Measurements from ENCODE around the gene MFAP1. TPM values are rescaled to one million over a fixed set of nuclear protein-coding genes. Genes with fewer than 3 reads are reported as not detected.
A peak's percentile ranks its signal among the peaks of the same experiment; 100 is the strongest.

MFAP1 gene
- total RNA-seq, 1 donor from 2014 or later = 37.4 TPM

DNA sequence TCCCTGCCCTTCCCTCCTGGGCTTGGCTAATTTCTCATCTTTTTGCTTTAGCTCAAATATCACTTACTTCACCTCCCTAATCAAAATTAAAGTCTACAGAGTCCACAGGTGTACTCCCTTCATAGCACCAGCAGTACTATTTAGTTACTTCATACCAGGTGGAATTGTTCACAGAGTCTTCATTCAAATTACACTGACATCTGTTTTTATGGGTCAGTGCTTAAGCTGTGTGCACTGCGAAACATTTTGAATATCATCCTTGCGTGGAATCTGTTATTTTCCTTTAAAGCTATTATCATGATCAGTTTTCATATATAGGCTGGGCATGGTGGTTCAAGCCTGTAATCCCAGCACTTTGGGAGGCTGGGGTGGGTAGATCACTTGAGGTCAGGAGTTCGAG is 35.1 kb downstream of the MFAP1 start:
- H3K9me3 Mint-ChIP-seq = no peaks in the 10 kb centered on the region
- H3K27ac Mint-ChIP-seq = peak overlapping the region; percentile 57
- TF ChIP-seq, protein P1, sequence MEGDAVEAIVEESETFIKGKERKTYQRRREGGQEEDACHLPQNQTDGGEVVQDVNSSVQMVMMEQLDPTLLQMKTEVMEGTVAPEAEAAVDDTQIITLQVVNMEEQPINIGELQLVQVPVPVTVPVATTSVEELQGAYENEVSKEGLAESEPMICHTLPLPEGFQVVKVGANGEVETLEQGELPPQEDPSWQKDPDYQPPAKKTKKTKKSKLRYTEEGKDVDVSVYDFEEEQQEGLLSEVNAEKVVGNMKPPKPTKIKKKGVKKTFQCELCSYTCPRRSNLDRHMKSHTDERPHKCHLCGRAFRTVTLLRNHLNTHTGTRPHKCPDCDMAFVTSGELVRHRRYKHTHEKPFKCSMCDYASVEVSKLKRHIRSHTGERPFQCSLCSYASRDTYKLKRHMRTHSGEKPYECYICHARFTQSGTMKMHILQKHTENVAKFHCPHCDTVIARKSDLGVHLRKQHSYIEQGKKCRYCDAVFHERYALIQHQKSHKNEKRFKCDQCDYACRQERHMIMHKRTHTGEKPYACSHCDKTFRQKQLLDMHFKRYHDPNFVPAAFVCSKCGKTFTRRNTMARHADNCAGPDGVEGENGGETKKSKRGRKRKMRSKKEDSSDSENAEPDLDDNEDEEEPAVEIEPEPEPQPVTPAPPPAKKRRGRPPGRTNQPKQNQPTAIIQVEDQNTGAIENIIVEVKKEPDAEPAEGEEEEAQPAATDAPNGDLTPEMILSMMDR (conservative IDR thresholded peaks at IDR 0.05) = no peak
- no peaks in the 10 kb centered on the region for H3K27me3 Mint-ChIP-seq
- H3K36me3 Mint-ChIP-seq = peaks cover 9% of the 10 kb centered on the region
- peaks cover 11% of the 10 kb centered on the region for H3K4me1 Mint-ChIP-seq (ENCODE audit: unreplicated experiment)
- DNase-seq (ENCODE audit: extremely low spot score, unreplicated experiment) = no peak
- no peak overlapping the region for H3K4me3 Mint-ChIP-seq

GRCh38 chr15:43779016-43779415 is 45.5 kb downstream of the MFAP1 start:
- Mint-ChIP-seq H3K4me3 (peak overlapping the region; percentile 24), H3K9me3 (no peaks in the 10 kb centered on the region), H3K4me1 (ENCODE audit: unreplicated experiment) (peaks cover 10% of the 10 kb centered on the region)

GRCh38 chr15:43777267-43777914 is 47.1 kb downstream of the MFAP1 start:
- H3K27ac Mint-ChIP-seq = peak overlapping the region; percentile 87

More at GRCh38 chr15:43779016-43779415, 45.5 kb downstream of the MFAP1 start:
- no peak for DNase-seq (ENCODE audit: extremely low spot score, unreplicated experiment)
- H3K27ac Mint-ChIP-seq = no peak overlapping the region
- H3K36me3 Mint-ChIP-seq = peaks cover 5% of the 10 kb centered on the region
- TF ChIP-seq, protein P1 (conservative IDR thresholded peaks at IDR 0.05) = no peak
- H3K27me3 Mint-ChIP-seq = no peaks in the 10 kb centered on the region

GRCh38 chr15:43776718-43777266 is 47.7 kb downstream of the MFAP1 start, which contains the start of gene ELL3:
Gene ELL3 (minus strand): TSS chr15:43776966. CDS start chr15:43776901, 65 bp downstream.
- TF ChIP-seq, protein P1 (conservative IDR thresholded peaks at IDR 0.05) = no peak
- peak within 1 kb of the TSS; percentile 90 for H3K4me3 Mint-ChIP-seq
- peaks cover 12% of the 10 kb centered on the region for H3K36me3 Mint-ChIP-seq
- peak within 1 kb of the TSS; percentile 87 for H3K27ac Mint-ChIP-seq
- H3K9me3 Mint-ChIP-seq = no peaks in the 10 kb centered on the region
- no peak for DNase-seq (ENCODE audit: extremely low spot score, unreplicated experiment)
- H3K27me3 Mint-ChIP-seq = no peaks in the 10 kb centered on the region
- H3K4me1 Mint-ChIP-seq (ENCODE audit: unreplicated experiment) = peaks cover 12% of the 10 kb centered on the region

More at GRCh38 chr15:43777267-43777914, 47.1 kb downstream of the MFAP1 start:
- peak overlapping the region; percentile 90 for H3K4me3 Mint-ChIP-seq
- H3K4me1 Mint-ChIP-seq (ENCODE audit: unreplicated experiment) = peaks cover 10% of the 10 kb centered on the region
- DNase-seq (ENCODE audit: extremely low spot score, unreplicated experiment) = peak; percentile 82
- H3K36me3 Mint-ChIP-seq = peaks cover 6% of the 10 kb centered on the region
- no peaks in the 10 kb centered on the region for H3K9me3 Mint-ChIP-seq
- TF ChIP-seq, protein P1 (conservative IDR thresholded peaks at IDR 0.05) = peak; percentile 81
- H3K27me3 Mint-ChIP-seq = no peaks in the 10 kb centered on the region

DNA sequence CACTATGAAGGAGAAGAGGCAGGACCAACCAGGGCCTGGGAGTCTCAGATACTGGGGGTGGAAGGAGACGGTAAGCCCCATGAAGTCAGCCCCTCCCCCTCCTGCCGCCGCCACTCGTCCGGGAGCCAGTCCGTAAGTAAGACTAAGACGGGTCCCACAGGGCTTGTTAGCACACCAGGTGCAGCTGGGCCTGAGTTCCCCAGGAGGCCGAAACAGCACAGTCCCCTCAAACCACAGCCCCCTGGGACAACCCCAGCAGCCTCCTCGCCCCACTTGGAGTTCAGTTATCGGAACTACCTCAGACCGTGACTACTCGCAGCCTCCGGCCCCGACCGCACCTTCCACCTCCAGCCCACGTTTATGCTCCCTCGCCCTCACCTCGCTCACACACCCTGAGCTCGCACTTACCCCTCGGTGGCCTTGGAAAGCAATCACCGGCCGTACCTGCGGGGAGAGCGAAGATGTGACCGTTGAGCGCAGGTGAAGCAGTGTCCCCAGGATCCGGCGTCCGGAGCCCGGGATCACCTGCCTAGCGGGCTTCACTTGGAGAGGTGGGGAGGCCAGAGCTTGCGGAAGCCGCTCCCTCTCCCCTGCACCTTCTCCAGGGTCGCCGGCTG is 48.3 kb downstream of the MFAP1 start:
- Mint-ChIP-seq H3K36me3 (peaks cover 15% of the 10 kb centered on the region), H3K27ac (peak overlapping the region; percentile 87), H3K9me3 (no peaks in the 10 kb centered on the region), H3K4me1 (ENCODE audit: unreplicated experiment) (peaks cover 14% of the 10 kb centered on the region), H3K27me3 (no peaks in the 10 kb centered on the region), H3K4me3 (peak overlapping the region; percentile 90)
- TF ChIP-seq, protein P1 (conservative IDR thresholded peaks at IDR 0.05) = no peak
- no peak for DNase-seq (ENCODE audit: extremely low spot score, unreplicated experiment)
